GM19035 (cell line): ENCODE results near the gene CFAP65.

Source experiments
- ATAC-seq: cut with Tn5 transposase; IDR thresholded peaks from one replicate; pipeline ENCODE4 v1.9.1; 2021; ENCODE audit not compliant: unreplicated experiment

The CFAP65 gene

GRCh38 chr2:219041252-219041651 lies at the start of gene CFAP65:
Gene CFAP65, minus strand, starts transcription at chr2:219041516. Its CDS starts 2,468 bp downstream, at chr2:219039048.
- no peak for ATAC-seq

GRCh38 chr2:219090436-219091299 lies 49.4 kb upstream of the CFAP65 start:
- no peak for ATAC-seq

- no peak for ATAC-seq
Measured at GRCh38 chr2:219089330-219089729, 48.0 kb upstream of the CFAP65 start.

- ATAC-seq: no peak
Measured at GRCh38 chr2:219087848-219088247, 46.5 kb upstream of the CFAP65 start.

- no peak for ATAC-seq
Measured at GRCh38 chr2:219087361-219087760, 46.0 kb upstream of the CFAP65 start.

- no peak for ATAC-seq
Measured at GRCh38 chr2:219086196-219086595, 44.9 kb upstream of the CFAP65 start.

- ATAC-seq: no peak
Measured at GRCh38 chr2:219084791-219085190, 43.5 kb upstream of the CFAP65 start.

GRCh38 chr2:219082332-219082958 lies 41.1 kb upstream of the CFAP65 start:
- no peak for ATAC-seq

GRCh38 chr2:219081701-219082331 lies 40.5 kb upstream of the CFAP65 start:
- no peak for ATAC-seq

GRCh38 chr2:219081096-219081495 lies 39.8 kb upstream of the CFAP65 start:
- ATAC-seq: no peak

GRCh38 chr2:219079417-219079816 lies 38.1 kb upstream of the CFAP65 start:
- ATAC-seq: no peak

GRCh38 chr2:219078951-219079350 lies 37.6 kb upstream of the CFAP65 start:
- no peak for ATAC-seq

- no peak for ATAC-seq
Measured at GRCh38 chr2:219078126-219078525, 36.8 kb upstream of the CFAP65 start.

GRCh38 chr2:219076253-219076652 lies 34.9 kb upstream of the CFAP65 start:
- ATAC-seq: no peak

GRCh38 chr2:219073413-219074129 lies 32.3 kb upstream of the CFAP65 start:
- ATAC-seq: no peak

GRCh38 chr2:219072741-219073250 lies 31.5 kb upstream of the CFAP65 start:
- no peak for ATAC-seq

- no peak for ATAC-seq
Measured at GRCh38 chr2:219071131-219071816, 30.0 kb upstream of the CFAP65 start.

- no peak for ATAC-seq
Measured at GRCh38 chr2:219065484-219065883, 24.2 kb upstream of the CFAP65 start.

GRCh38 chr2:219062081-219062480 lies 20.8 kb upstream of the CFAP65 start:
- no peak for ATAC-seq
